Measurements from ENCODE around the gene ADAMTS6.
"Not testable (repeated sequence)": the region's sequence is repeated elsewhere in the genome, so short reads cannot be mapped to it uniquely, and the experiment has no call there.

Gene ADAMTS6

DNA sequence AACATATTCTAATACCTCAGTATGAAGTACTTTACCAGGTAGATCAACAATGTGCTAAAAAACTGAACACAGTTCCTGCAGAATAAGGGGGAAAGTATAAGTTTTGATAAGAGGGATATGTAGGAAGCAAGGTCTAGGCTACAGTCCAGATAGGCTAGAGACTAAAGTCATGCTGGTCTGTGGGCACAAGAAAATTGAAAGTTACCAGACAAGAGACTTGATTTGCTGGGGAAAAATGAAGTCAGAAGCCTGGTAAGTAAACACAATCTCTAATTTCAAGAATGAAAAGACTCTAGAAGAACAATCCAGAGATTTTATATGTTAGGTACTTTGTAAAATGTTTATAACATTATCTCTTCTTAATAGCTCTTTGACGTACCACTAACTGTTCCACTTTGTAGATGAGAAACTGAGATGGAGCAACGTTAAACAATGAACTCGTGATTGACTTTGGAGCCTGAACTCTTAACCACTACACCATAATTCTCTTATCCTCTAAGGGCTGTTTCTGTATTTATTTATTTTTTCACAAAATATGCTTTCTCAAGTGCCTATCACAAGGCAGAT lies 19.5 kb downstream of the ADAMTS6 start:
- no peak for DNase-seq

- no peak for DNase-seq
These were observed 20.2 kb downstream of the ADAMTS6 start for GRCh38 chr5:65461490-65461889.

DNA sequence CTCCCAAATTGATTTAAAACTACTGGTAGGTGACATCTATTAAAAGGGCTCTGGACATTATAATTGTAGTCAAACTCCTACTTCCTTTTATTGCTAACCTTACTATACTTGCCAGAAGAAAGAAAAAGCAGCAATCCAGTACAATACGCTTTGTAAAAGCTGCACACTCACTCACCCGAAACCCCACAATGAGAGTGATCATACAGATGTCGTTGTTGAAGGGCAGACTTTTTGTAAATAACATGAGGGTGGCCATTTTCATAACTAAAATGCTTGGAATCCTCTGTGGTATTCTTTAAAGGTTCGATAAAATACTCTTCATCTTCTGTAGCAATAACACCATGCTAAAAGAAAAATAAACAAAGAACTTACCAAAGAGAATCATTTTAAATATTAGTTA lies 21.7 kb downstream of the ADAMTS6 start:
- DNase-seq, result no peak

GRCh38 chr5:65455064-65455463 lies 26.7 kb downstream of the ADAMTS6 start:
- no peak for DNase-seq

DNA sequence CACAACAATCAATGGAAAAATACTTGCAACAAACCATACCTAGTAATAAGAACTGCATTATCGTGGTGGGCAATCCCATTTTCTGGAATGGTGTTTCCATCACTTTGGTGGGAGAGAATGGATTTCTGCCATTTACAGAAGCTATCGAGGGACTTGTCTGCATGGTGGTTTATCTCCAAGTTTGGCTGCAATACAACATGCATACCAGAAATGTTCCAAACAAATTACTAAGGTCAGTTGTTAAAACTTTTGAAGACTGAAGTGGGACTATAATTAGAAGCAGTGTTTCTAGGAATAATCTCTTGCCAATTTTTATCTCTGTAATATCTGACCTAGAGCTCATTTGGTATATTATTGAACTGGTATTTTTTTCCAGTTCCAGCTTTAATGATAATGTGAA lies 30.3 kb downstream of the ADAMTS6 start:
- DNase-seq, result no peak

DNA sequence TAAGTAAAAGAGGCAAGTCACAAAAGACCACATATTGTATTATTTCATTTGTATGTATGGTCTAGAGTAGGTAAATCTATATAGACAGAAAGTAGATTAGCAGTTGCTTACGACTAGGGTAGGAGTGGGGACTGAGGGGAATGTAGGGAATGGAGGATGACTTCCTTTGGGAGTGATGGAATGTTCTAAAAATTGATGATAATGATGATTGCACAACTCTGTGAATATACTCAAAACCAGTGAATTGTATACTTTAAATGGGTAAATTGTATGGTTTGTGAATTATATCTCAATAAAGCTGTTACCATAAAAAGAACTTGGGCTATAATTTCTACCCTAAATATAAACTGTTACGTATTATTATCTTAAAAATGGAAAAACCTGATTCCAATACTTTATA lies 35.0 kb downstream of the ADAMTS6 start:
- DNase-seq, result no peak

DNA sequence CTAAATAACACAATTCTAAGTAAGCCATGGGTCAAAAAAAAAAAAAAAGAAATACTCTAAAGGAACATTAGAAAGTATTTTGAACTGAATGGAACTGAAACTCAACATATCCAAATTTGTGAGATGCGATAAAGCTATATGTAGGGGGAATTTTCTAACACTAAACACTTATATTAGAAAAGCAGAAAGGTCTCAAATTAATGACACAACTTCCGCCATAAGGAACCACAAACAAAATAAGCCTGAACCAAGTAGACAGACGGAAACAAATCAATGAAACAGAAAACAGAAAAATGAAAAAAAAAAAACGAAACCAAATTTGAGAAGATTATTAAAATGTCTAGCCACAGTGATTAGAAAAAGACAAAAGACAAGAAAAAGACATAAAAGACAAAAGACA lies 39.9 kb downstream of the ADAMTS6 start:
- no peak for DNase-seq

- DNase-seq, result no peak
These were observed 41.3 kb downstream of the ADAMTS6 start for GRCh38 chr5:65440456-65440855.

- DNase-seq, result no peak
These were observed 47.6 kb downstream of the ADAMTS6 start for GRCh38 chr5:65434122-65434521.

DNA sequence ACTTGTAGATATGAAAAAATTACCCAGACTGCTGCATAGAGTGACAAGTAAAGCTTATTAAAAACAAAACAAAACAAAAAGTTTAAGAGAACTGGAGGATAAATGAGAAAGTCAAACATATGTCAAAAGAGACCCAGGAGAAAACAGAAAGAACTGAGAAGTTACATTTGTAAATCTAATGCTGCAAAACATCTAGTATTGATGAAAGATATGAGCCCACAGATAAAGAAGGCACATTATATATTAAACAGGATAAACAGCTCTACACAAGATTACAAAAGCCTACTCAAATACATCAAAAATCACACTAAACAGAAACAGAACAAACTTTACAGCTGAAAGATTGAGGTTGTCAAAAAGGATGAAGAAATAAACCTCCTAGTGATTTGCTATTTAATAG lies 55.1 kb downstream of the ADAMTS6 start:
- no peak for DNase-seq

DNA sequence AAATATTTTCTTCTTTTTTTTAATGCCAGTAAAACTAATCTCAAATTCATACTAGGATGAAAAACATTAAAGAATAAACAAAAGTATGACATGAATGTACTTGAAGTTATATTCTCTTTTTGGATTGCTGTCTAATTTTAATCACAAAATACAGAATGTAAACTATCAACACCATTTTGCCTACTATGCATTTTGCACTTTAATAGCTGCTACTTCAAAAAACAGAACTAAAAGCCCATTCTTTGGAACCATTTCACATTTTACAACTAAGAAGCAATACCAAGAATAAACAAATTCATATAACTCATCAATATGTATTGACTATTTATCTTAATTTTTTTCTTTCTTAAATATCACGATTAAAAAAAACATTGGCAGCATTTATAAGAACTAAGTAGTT lies 58.1 kb downstream of the ADAMTS6 start:
- DNase-seq, result no peak

DNA sequence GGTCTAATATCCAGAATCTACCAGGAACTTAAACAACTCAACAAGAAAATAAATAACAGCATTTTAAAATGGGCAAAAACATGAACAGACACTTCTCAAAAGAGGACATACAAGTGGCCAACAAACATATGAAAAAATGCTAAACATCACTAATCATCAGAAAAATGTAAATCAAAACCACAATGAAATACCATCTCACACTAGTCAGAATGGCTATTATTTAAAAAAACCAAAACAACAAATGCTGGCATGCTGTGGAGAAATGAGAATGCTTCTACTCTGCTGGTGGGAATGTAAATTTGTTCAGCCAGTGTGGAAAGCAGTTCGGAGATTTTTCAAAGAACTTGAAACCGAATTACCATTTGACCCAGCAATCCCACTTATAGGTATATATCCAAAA lies 63.1 kb downstream of the ADAMTS6 start:
- no peak for DNase-seq

GRCh38 chr5:65413822-65414221 lies 67.9 kb downstream of the ADAMTS6 start:
- DNase-seq, result no peak

GRCh38 chr5:65412842-65413241 lies 68.9 kb downstream of the ADAMTS6 start:
- DNase-seq, result no peak

DNA sequence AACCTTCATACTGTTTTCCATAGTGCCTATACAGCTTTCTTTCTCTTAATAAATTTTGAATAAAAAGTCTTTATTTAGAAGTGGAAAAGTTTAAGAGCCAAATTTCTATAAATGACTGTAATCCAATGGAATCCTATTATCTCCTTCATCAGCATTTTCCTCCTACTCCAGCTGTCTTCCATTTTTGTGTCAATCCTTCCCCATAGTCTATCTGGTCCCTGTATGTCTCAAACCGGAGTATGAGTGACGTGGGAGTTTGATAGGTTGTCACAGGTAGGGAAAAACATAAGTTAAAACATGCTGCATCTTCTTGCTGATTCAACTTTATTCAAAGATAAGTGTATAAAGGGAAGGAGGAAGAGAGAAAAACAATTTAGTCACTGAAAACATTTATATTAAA lies 70.4 kb downstream of the ADAMTS6 start:
- no peak for DNase-seq

GRCh38 chr5:65395526-65396155 lies 86.1 kb downstream of the ADAMTS6 start:
- DNase-seq, result no peak

- no peak for DNase-seq
These were observed 87.6 kb downstream of the ADAMTS6 start for GRCh38 chr5:65394087-65394486.

GRCh38 chr5:65391591-65391990 lies 90.1 kb downstream of the ADAMTS6 start:
- DNase-seq, result no peak

- DNase-seq, result no peak
These were observed 91.5 kb downstream of the ADAMTS6 start for GRCh38 chr5:65390208-65390607.

GRCh38 chr5:65383859-65384258 lies 97.9 kb downstream of the ADAMTS6 start:
- no peak for DNase-seq

DNA sequence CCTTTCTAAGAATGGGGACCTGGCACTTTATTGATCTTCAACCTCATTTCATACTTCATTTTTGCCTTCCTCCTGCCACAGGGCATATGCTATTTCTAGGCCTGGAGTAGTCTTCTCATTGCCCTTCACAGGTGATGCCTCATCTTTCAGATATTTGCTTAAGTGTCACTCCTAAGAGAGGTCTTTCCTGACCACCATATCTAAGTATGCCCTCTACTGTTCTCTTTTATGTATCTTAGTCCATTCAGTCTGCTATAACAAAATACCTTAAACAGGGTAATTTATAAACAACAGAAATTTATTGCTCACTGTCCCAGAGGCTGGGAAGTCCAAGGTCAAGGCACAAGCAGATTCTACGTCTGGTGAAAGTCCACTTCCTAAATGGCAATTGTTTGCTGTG lies 99.1 kb downstream of the ADAMTS6 start:
- no peak for DNase-seq

DNA sequence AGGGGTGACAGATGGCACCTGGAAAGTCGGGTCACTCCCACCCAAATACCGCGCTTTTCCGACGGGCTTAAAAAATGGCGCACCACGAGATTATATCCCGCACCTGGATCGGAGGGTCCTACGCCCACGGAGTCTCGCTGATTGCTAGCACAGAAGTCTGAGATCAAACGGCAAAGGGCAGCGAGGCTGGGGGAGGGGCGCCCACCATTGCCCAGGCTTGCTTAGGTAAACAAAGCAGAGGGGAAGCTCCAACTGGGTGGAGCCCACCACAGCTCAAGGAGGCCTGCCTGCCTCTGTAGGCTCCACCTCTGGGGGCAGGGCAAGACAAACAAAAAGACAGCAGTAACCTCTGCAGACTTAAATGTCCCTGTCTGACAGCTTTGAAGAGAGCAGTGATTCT lies 111.2 kb downstream of the ADAMTS6 start:
- not testable (repeated sequence) for DNase-seq

DNA sequence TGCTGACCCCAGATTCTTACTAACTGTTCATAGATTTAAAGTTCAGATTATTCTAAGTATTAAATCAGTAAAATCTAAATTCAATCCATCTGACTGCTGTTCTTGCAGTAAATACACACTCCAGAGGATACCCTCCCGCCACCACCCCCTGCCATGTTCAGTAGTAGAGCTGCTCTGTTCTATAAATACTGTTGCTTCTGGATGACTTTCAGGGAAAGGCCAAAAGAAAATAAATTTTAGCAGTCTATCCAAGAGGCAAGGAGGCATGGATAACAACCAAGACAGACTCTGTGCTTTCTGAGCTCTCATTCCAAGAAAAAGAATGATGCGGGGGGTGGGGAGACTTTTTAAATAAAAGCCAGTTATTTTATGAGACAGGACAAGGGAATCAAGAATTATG lies 115.1 kb downstream of the ADAMTS6 start:
- DNase-seq, result no peak

DNA sequence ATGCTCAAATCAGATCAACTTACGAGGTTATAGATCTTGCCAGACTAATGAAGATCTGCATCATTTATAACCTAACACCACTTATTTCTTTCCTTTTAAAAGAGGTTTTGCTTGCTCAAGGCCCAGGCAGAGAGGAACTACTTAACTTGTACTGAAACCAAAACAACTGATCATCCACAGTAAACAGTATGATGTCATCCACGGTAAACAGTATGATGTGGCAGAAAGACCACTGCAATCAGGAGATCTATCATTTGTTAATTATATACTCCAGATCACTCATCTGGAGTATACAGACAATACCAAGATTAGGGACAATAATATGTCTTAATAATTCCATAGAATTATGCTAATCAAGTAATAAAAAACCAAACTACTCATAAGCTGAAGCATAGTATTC lies 116.8 kb downstream of the ADAMTS6 start:
- DNase-seq, result no peak

- no peak for DNase-seq
These were observed 118.2 kb downstream of the ADAMTS6 start for GRCh38 chr5:65363499-65363898.

Data from CD4-positive, alpha-beta T cell treated with Interleukin-6 for 4 hours (primary cell).